ENCODE results near the gene CEP57.
"Not testable (repeated sequence)": the region's sequence is repeated elsewhere in the genome, so short reads cannot be mapped to it uniquely, and the experiment has no call there.

The CEP57 gene

GRCh38 chr11:95796501-95796900 is 6.2 kb downstream of the CEP57 start:
- DNase-seq (ENCODE audit: low read depth in 2 of 2) = no peak

GRCh38 chr11:95799546-95799945 is 9.2 kb downstream of the CEP57 start:
- no peak for DNase-seq (ENCODE audit: low read depth in 2 of 2)

- no peak for DNase-seq (ENCODE audit: low read depth in 2 of 2)
These were observed 10.1 kb downstream of the CEP57 start for GRCh38 chr11:95800438-95800837.

- no peak for DNase-seq (ENCODE audit: low read depth in 2 of 2)
These were observed 12.5 kb downstream of the CEP57 start for GRCh38 chr11:95802806-95803205.

- DNase-seq (ENCODE audit: low read depth in 2 of 2) = no peak
These were observed 13.7 kb downstream of the CEP57 start for GRCh38 chr11:95803973-95804372.

- DNase-seq (ENCODE audit: low read depth in 2 of 2) = no peak
These were observed 15.6 kb downstream of the CEP57 start for GRCh38 chr11:95805869-95806268.

- not testable (repeated sequence) for DNase-seq (ENCODE audit: low read depth in 2 of 2)
These were observed 16.2 kb downstream of the CEP57 start for GRCh38 chr11:95806464-95806863.

GRCh38 chr11:95811052-95811451 is 20.8 kb downstream of the CEP57 start:
- not testable (repeated sequence) for DNase-seq (ENCODE audit: low read depth in 2 of 2)

- DNase-seq (ENCODE audit: low read depth in 2 of 2) = no peak
These were observed 25.7 kb downstream of the CEP57 start for GRCh38 chr11:95816037-95816436.

DNA sequence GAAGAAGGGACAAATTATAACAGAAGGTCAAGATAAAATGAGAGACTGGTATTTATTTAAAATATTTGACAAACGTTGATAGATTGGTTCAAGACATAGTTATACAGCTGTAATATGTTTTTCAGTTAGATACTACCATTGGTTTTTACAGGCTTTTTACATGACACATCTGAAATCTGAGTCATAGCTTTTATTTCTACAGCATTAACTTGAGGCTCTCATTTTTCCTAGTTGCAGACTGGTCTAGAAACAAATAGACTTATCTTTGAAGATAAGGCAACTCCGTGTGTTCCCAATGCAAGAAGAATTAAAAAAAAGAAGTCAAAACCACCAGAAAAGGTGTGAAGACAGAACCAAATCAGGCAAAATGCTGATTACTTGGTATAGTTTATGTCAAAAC is 31.3 kb downstream of the CEP57 start:
- no peak for DNase-seq (ENCODE audit: low read depth in 2 of 2)

DNA sequence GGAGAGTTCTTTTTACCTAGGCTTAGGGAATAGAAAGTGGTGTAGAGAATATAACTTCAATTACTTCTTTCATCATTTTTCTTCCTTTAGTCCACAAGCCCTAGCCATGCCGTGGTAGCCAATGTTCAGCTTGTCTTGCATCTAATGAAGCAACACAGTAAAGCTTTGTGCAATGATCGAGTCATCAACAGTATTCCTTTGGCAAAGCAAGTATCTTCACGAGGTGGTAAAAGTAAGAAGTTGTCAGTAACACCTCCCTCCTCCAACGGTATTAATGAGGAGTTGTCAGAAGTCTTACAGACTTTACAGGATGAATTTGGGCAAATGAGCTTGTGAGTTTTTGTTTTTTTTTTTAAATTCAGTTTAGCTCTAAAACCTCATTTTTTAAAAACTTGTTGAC is 37.4 kb downstream of the CEP57 start:
- no peak for DNase-seq (ENCODE audit: low read depth in 2 of 2)

DNA sequence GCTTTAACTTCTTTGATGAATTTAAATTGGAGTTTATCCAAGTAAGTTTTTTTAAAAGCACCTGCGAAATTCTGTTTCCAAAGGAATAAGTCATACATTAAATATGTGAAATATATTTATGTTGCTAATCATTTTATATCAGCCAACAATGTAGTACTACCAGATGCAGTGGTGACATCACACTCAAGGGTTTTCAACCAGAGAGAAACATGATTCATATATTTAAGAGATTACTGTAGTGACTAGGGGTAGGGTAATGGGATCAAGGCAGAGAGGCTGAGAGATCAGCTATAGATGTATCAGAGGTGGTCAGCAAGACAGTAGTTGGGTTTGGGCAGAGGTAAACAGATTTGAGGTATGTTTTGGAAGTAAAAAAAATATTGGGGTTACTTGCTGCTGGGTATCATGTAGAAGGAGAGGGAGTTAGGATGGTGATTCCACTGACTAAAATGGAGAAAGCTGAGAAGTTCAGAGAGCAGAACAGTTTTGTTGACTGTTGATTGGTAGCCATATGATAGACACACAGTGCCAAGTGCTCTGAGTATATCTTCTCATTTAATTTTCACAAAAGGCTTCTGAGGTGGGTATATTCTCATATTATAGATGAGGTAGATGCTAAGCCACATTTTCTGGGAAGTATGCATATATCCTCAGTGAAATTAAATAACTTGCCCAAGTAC is 39.4 kb downstream of the CEP57 start:
- DNase-seq (ENCODE audit: low read depth in 2 of 2) = no peak

DNA sequence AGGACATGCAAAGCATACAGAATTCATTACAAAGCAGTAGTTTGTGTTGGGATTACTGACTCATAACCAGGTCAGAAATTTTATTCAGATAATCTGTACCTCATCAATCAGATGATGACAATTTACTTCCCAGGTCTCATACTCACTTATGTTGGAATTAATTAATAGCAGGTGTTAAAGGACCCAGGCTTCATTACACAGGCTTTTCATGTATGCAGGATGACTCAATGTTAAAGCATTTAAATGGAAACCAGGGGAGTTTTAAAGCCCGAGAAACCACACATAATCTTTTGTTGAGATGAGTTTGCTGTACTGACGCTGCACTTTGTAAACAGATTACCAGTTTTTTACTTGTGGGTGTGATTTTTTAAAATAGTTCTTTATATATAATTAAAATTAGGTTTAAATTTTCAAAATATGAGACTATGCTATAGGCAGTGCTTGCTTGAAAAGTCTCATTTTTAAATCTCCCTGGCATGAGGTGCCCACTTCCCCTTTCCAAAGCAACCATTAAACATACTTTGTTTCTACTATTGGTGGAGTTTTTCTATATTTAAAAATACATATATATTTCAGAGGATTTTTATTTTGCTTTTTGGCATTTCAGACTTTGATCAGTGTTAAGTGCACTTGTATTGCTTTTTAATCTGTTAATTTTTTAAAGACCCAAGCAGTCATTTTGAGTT is 41.0 kb downstream of the CEP57 start:
- no peak for DNase-seq (ENCODE audit: low read depth in 2 of 2)

- no peak for DNase-seq (ENCODE audit: low read depth in 2 of 2)
These were observed 42.5 kb downstream of the CEP57 start for GRCh38 chr11:95832763-95833162.

GRCh38 chr11:95833378-95833777 is 43.1 kb downstream of the CEP57 start:
- DNase-seq (ENCODE audit: low read depth in 2 of 2) = no peak

DNA sequence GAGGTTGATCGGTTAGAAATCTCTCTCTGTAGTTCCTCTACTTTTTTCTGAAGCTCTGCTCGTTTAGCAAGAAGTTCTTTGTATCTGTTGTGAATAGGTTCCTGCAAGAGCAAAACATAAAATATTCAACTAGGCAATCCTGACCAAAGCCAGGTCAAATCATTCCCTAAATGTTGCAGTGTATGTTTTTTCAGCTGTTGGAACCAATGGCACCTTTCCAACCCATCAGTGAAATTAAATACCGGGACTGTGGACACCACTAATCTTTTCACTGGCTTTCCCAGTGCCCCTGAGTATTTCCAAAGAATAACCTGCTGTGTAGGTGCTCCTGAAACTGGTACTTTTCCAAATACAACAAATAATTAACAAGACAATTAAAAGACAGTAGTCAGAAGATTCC is 45.1 kb downstream of the CEP57 start:
- DNase-seq (ENCODE audit: low read depth in 2 of 2) = no peak

GRCh38 chr11:95835768-95836488 is 45.6 kb downstream of the CEP57 start:
- peak; percentile 18 to 36 for DNase-seq (ENCODE audit: low read depth in 2 of 2)

GRCh38 chr11:95845167-95845566 is 54.9 kb downstream of the CEP57 start:
- no peak for DNase-seq (ENCODE audit: low read depth in 2 of 2)

DNA sequence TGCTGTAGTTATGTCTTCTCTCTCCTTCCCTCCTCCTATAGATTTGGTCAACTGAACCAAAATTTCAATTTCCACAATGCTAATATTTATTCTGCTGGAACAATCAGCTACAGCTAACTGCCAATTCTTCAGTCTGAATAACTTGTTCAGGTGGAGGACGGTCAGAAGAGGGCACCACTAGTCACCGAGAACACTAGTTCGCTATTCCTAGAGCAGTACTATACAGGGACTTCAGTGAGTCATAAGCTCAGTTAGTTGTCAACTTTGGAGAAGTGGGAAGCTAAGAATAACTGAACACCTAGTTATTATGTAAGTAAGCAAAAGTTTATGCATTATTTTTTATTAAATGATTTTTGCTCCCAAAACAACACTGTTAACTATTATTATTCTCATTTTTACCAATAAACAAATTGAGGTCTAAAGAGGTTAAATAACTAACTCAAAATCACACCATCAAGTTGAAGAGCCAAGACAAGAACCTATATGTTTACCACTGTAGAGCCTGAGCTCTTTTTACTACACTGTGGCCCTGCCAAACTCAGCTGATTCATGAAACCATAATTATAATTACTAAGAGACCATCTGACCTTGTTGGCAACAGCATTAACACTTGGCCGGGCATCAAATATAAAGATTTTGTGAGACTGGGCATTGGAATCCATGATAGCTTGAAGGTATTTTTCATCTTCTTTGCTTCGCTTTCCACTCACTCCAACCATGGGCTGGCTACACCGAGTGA is 59.0 kb downstream of the CEP57 start:
- DNase-seq (ENCODE audit: low read depth in 2 of 2) = peak in 1 of 2 donors; percentile 9

DNA sequence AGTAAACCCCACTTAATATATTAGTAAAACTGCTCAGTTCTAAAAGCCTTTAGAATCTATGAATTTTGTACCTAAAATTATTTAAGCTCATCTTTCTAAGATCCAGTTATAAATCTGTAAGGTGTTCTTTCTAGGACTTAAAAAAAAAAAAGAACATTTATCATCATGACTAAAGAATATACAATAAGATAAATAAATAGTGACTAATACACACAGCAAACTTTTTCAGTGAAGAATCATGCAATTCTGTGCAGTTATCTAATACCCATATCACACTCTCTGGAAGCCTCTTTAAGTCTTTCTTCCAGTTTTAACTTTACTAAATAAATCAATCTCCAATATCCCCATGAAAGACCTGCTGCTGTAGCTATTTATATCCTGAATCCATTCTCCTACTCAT is 59.8 kb downstream of the CEP57 start:
- DNase-seq (ENCODE audit: low read depth in 2 of 2) = no peak

- DNase-seq (ENCODE audit: low read depth in 2 of 2) = no peak
These were observed 62.8 kb downstream of the CEP57 start for GRCh38 chr11:95853138-95853537.

DNA sequence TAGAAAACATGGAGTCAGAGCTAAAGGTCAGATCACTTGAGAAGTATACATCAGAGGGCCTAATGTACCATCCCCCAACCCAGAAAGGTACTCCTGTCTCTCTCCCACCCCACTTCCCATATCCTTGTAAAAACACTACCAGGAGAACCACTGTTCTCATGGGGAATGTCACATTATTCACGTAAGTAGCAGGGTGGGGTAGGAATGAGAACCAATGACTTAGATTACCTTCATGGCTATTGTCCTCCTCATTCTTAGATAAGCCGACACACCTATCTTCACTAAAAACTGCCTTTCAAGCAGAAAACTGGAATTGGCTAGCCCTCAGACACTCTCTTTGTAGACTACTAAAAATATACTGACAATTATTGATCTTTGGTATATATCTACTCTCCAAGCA is 63.6 kb downstream of the CEP57 start:
- no peak for DNase-seq (ENCODE audit: low read depth in 2 of 2)
